HepG2 (cell line): Measurements from ENCODE around the gene ATP5F1A. TPM values are rescaled to one million over a fixed set of nuclear protein-coding genes. Genes with fewer than 3 reads are reported as not detected.

Source experiments
- CBX5 ChIP-seq: sonication (generic); formaldehyde crosslinking; IDR thresholded peaks from 2 replicates; pipeline ENCODE4 v1.4.0; 2020; ENCODE audit warnings: missing genetic modification reagents, borderline replicate concordance
- KMT2B ChIP-seq: IDR thresholded peaks from 2 replicates; pipeline ENCODE4 v1.6.1; 2016; ENCODE audit warnings: missing genetic modification reagents, missing compliant biosample characterization
- MAF1 ChIP-seq: sonication (generic); formaldehyde crosslinking; IDR thresholded peaks from 2 replicates; pipeline ENCODE4 v1.5.0; 2020; ENCODE audit warnings: missing genetic modification reagents, borderline replicate concordance
- MLLT10 ChIP-seq: sonication (generic); formaldehyde crosslinking; IDR thresholded peaks from 2 replicates; pipeline ENCODE4 v1.4.0; 2020; ENCODE audit warnings: missing genetic modification reagents
- PHF20 ChIP-seq: sonication (generic); formaldehyde crosslinking; IDR thresholded peaks from 2 replicates; pipeline ENCODE4 v1.5.0; 2020; ENCODE audit warnings: mild to moderate bottlenecking, missing genetic modification reagents
- RFX3 ChIP-seq: IDR thresholded peaks from 2 replicates; pipeline ENCODE4 v1.6.1; 2016; ENCODE audit warnings: missing biosample characterization, missing genetic modification reagents
- SKI ChIP-seq: fragments of 450-650 bp; IDR thresholded peaks from one replicate; pipeline ENCODE4 v1.6.1; 2018; ENCODE audit warnings: mild to moderate bottlenecking; ENCODE audit not compliant: partially characterized antibody
- SOX6 ChIP-seq, 2 experiments: fragments of 450-650 bp in 1 of 2; sonication (generic) in 1 of 2; formaldehyde crosslinking in 1 of 2; IDR thresholded peaks; 2 replicates each; pipeline versions ENCODE4 v1.4.0 to v1.6.1; 2017 to 2020; ENCODE audit warnings: antibody characterized with exemption in 1 of 2, mild to moderate bottlenecking in 1 of 2, missing genetic modification reagents in 1 of 2
- ZKSCAN8 ChIP-seq: IDR thresholded peaks from 2 replicates; pipeline ENCODE4 v1.6.1; 2016; ENCODE audit warnings: borderline replicate concordance, missing genetic modification reagents, missing compliant biosample characterization
- ZMYM4 ChIP-seq: sonication (generic); formaldehyde crosslinking; IDR thresholded peaks from 2 replicates; pipeline ENCODE4 v1.8.1; 2023; ENCODE audit warnings: mild to moderate bottlenecking, missing genetic modification reagents
- ZNF441 ChIP-seq: sonication (generic); formaldehyde crosslinking; IDR thresholded peaks from 2 replicates; pipeline ENCODE4 v1.7.0; 2021; ENCODE audit warnings: missing genetic modification reagents, borderline replicate concordance
- ZNF446 ChIP-seq: sonication (generic); formaldehyde crosslinking; IDR thresholded peaks from 2 replicates; pipeline ENCODE4 v1.5.0; 2020; ENCODE audit warnings: mild to moderate bottlenecking, missing genetic modification reagents
- ZNF589 ChIP-seq: sonication (generic); formaldehyde crosslinking; conservative IDR thresholded peaks from 2 replicates; pipeline ENCODE4 v1.8.0; 2022; ENCODE audit warnings: mild to moderate bottlenecking, moderate library complexity, missing genetic modification reagents
- ZNF703 ChIP-seq: sonication (generic); formaldehyde crosslinking; IDR thresholded peaks from 2 replicates; pipeline ENCODE4 v1.5.1; 2020; ENCODE audit warnings: missing genetic modification reagents, mild to moderate bottlenecking, moderate library complexity, borderline replicate concordance
- polyA plus RNA-seq, 8 experiments: library from polyadenylated mRNA; depleted of rRNA in 3 of 8; stranded (reverse) in 7 of 8; unstranded in 1 of 8; fragments of >200 nt; fragmentation: Illumina TruSeq in 4 of 8; extraction: Trizol in 4 of 8; gene quantifications; 2 replicates each; pipeline versions ENCODE4 v1.2.1 to v1.2.3, GENCODE V29; 2011 to 2016; ENCODE audit warnings: low read depth in 4 of 8, missing spikeins in 1 of 8, mixed read lengths in 1 of 8; ENCODE audit not compliant: insufficient read depth in 1 of 8
- total RNA-seq, 5 experiments: library from RNA; depleted of rRNA; stranded (reverse); fragments of >200 nt; fragmentation: Illumina TruSeq; extraction: Trizol; gene quantifications; 2 replicates each; pipeline ENCODE4 v1.2.3, GENCODE V29; 2016; ENCODE audit warnings: low read depth in 1 of 5
- TF ChIP-seq, protein P1 (sequence below): sonication (generic); formaldehyde crosslinking; IDR thresholded peaks from 2 replicates; pipeline ENCODE4 v1.4.0; 2020; ENCODE audit warnings: missing genetic modification reagents
- TF ChIP-seq, protein P2 (sequence below): sonication (generic); formaldehyde crosslinking; IDR thresholded peaks from 2 replicates; pipeline ENCODE4 v1.4.0; 2020; ENCODE audit warnings: mild to moderate bottlenecking, low read depth, missing genetic modification reagents
- TF ChIP-seq, protein P3 (sequence below): IDR thresholded peaks from 2 replicates; pipeline ENCODE4 v1.6.1; 2016; ENCODE audit warnings: missing compliant biosample characterization, missing genetic modification reagents, borderline replicate concordance
- TF ChIP-seq, protein P4 (sequence below): sonication (generic); formaldehyde crosslinking; IDR thresholded peaks from 2 replicates; pipeline ENCODE4 v1.8.0; 2022; ENCODE audit warnings: missing genetic modification reagents, mild to moderate bottlenecking, borderline replicate concordance
- TF ChIP-seq, protein P5 (sequence below): sonication (generic); formaldehyde crosslinking; IDR thresholded peaks from 2 replicates; pipeline ENCODE4 v1.8.0; 2022; ENCODE audit warnings: missing genetic modification reagents, mild to moderate bottlenecking, moderate library complexity, borderline replicate concordance

Gene ATP5F1A
- total and polyA plus RNA-seq, 2 of the 13 experiments (the other 11 are each of a cell fraction or from before 2014, with no cell fraction given), result 459 to 922 TPM

DNA sequence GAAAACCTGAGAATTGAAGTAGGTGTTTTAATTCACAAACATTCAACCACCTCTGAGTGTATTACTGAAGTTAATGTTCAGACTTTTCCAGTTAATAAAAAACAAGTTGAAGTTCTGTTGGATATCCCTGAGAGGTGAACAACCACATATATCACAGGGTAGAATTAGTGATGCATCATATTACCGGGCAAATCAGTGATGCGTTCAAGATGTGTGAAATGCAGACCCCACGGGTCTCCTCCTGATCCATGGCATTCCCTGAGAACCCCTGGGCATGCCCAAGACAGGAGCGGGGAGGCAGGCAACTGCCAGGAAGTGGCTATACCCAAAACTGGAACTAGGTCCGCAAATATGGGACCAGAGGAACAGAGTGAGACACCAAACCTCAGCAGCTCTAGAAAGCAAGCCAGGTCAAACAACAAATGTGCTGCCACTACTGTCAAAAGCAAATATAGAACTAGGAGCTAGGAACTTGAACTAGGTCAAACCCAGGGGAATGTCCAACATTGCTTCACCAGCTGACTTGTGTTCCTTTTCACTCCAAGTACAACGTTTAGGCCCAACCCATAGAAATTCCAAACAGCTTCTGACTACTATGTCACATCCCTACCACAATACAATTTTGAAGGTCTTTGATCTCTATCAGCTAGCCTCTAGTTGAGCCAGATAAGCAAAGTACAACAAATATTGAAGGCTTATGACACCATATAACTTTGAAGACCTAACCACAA is 46.2 kb downstream of the ATP5F1A start (continued):
- TF ChIP-seq, protein P1, sequence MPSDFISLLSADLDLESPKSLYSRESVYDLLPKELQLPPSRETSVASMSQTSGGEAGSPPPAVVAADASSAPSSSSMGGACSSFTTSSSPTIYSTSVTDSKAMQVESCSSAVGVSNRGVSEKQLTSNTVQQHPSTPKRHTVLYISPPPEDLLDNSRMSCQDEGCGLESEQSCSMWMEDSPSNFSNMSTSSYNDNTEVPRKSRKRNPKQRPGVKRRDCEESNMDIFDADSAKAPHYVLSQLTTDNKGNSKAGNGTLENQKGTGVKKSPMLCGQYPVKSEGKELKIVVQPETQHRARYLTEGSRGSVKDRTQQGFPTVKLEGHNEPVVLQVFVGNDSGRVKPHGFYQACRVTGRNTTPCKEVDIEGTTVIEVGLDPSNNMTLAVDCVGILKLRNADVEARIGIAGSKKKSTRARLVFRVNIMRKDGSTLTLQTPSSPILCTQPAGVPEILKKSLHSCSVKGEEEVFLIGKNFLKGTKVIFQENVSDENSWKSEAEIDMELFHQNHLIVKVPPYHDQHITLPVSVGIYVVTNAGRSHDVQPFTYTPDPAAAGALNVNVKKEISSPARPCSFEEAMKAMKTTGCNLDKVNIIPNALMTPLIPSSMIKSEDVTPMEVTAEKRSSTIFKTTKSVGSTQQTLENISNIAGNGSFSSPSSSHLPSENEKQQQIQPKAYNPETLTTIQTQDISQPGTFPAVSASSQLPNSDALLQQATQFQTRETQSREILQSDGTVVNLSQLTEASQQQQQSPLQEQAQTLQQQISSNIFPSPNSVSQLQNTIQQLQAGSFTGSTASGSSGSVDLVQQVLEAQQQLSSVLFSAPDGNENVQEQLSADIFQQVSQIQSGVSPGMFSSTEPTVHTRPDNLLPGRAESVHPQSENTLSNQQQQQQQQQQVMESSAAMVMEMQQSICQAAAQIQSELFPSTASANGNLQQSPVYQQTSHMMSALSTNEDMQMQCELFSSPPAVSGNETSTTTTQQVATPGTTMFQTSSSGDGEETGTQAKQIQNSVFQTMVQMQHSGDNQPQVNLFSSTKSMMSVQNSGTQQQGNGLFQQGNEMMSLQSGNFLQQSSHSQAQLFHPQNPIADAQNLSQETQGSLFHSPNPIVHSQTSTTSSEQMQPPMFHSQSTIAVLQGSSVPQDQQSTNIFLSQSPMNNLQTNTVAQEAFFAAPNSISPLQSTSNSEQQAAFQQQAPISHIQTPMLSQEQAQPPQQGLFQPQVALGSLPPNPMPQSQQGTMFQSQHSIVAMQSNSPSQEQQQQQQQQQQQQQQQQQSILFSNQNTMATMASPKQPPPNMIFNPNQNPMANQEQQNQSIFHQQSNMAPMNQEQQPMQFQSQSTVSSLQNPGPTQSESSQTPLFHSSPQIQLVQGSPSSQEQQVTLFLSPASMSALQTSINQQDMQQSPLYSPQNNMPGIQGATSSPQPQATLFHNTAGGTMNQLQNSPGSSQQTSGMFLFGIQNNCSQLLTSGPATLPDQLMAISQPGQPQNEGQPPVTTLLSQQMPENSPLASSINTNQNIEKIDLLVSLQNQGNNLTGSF (CRISPR knock-in tag), result no peak
- 0 out of 2 replicates have a peak, but pooled peaks have one; percentile 29 for TF ChIP-seq CBX5 (CRISPR knock-in tag)
- TF ChIP-seq, protein P2, sequence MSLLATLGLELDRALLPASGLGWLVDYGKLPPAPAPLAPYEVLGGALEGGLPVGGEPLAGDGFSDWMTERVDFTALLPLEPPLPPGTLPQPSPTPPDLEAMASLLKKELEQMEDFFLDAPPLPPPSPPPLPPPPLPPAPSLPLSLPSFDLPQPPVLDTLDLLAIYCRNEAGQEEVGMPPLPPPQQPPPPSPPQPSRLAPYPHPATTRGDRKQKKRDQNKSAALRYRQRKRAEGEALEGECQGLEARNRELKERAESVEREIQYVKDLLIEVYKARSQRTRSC (CRISPR knock-in tag), result no peak
- no peak for TF ChIP-seq ZNF441 (CRISPR knock-in tag)
- TF ChIP-seq MLLT10 (CRISPR knock-in tag), result no peak
- TF ChIP-seq ZNF589 (CRISPR knock-in tag), result no peak
- no peak for TF ChIP-seq KMT2B (CRISPR knock-in tag)
- TF ChIP-seq RFX3 (CRISPR knock-in tag), result no peak
- TF ChIP-seq ZNF446 (CRISPR knock-in tag), result no peak
- peak; percentile 38; the same call in 1 of the 2 replicates for TF ChIP-seq ZMYM4 (CRISPR knock-in tag)
- TF ChIP-seq, protein P3, sequence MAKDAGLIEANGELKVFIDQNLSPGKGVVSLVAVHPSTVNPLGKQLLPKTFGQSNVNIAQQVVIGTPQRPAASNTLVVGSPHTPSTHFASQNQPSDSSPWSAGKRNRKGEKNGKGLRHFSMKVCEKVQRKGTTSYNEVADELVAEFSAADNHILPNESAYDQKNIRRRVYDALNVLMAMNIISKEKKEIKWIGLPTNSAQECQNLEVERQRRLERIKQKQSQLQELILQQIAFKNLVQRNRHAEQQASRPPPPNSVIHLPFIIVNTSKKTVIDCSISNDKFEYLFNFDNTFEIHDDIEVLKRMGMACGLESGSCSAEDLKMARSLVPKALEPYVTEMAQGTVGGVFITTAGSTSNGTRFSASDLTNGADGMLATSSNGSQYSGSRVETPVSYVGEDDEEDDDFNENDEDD (CRISPR knock-in tag), result no peak
- no peak for TF ChIP-seq MAF1 (CRISPR knock-in tag)
- no peak for TF ChIP-seq ZKSCAN8 (CRISPR knock-in tag)
- no peak for TF ChIP-seq SOX6 (IDR thresholded peaks at IDR 0.05)
- peak; percentile 97 for TF ChIP-seq SOX6 (CRISPR knock-in tag; IDR thresholded peaks at IDR 0.05)
- TF ChIP-seq SKI, result peak; percentile 97
- TF ChIP-seq PHF20 (CRISPR knock-in tag), result no peak
- TF ChIP-seq ZNF703 (CRISPR knock-in tag), result peak; percentile 86; the same call in 1 of the 2 replicates
- TF ChIP-seq, protein P4, sequence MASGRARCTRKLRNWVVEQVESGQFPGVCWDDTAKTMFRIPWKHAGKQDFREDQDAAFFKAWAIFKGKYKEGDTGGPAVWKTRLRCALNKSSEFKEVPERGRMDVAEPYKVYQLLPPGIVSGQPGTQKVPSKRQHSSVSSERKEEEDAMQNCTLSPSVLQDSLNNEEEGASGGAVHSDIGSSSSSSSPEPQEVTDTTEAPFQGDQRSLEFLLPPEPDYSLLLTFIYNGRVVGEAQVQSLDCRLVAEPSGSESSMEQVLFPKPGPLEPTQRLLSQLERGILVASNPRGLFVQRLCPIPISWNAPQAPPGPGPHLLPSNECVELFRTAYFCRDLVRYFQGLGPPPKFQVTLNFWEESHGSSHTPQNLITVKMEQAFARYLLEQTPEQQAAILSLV (CRISPR knock-in tag), result no peak
- TF ChIP-seq, protein P5, sequence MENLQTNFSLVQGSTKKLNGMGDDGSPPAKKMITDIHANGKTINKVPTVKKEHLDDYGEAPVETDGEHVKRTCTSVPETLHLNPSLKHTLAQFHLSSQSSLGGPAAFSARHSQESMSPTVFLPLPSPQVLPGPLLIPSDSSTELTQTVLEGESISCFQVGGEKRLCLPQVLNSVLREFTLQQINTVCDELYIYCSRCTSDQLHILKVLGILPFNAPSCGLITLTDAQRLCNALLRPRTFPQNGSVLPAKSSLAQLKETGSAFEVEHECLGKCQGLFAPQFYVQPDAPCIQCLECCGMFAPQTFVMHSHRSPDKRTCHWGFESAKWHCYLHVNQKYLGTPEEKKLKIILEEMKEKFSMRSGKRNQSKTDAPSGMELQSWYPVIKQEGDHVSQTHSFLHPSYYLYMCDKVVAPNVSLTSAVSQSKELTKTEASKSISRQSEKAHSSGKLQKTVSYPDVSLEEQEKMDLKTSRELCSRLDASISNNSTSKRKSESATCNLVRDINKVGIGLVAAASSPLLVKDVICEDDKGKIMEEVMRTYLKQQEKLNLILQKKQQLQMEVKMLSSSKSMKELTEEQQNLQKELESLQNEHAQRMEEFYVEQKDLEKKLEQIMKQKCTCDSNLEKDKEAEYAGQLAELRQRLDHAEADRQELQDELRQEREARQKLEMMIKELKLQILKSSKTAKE (CRISPR knock-in tag), result peak; percentile 78
